Colonic mucosa (tissue), 4 donors: ENCODE results near the gene PDSS1. TPM values are rescaled to one million over a fixed set of nuclear protein-coding genes. Genes with fewer than 3 reads are reported as not detected.

ENCODE experiments used
- DNase-seq: peaks from one replicate; pipeline ENCODE4 v3.0.0-alpha.2; 2020
- H3K27ac ChIP-seq: fragments of 200-600 bp; one replicate; pipeline ENCODE4 v1.8.0; 2021
- H3K27me3 ChIP-seq: fragments of 200-600 bp; one replicate; pipeline ENCODE4 v1.8.0; 2021
- H3K36me3 ChIP-seq: fragments of 200-600 bp; one replicate; pipeline ENCODE4 v1.8.0; 2021
- H3K4me1 ChIP-seq: fragments of 200-600 bp; one replicate; pipeline ENCODE4 v1.8.0; 2021; ENCODE audit warnings: mild to moderate bottlenecking
- H3K4me3 ChIP-seq: fragments of 200-600 bp; one replicate; pipeline ENCODE4 v1.8.0; 2021
- H3K9ac ChIP-seq, 2 donors: one replicate each; pipeline ENCODE4 v1.7.0; 2013; ENCODE audit warnings: control low read depth in 2 of 2, low read depth in 2 of 2, low read length in 2 of 2
- H3K9me3 ChIP-seq: fragments of 200-600 bp; one replicate; pipeline ENCODE4 v1.8.0; 2021
- intact Hi-C: fragments of 100-400 bp; cut with DNase I; formaldehyde crosslinking; loops from one replicate; pipeline ENCODE4 v1.14.1; 2022
- total RNA-seq, 2 donors: library from RNA; stranded (reverse); fragmentation: NEBNext Ultra II Directional in 1 of 2; extraction: Animal tissue kit (Norgen Biotek cat#: 25700) in 1 of 2; gene quantifications; one replicate each; pipeline ENCODE4 v1.2.1, GENCODE V29; 2021
- TF ChIP-seq, protein P1 (sequence below): fragments of 200-600 bp; IDR thresholded peaks from one replicate; pipeline ENCODE4 v1.8.0; 2022; ENCODE audit warnings: antibody characterized with exemption, mild to moderate bottlenecking
- donor health status: healthy.
- donor health status: DM: no; HTN: no; CAD: no.
- donor health status: DM: no; HTN: no; CAD: no.

Gene PDSS1
- total RNA-seq, 2 donors from 2014 or later = 20.6 to 35.5 TPM

DNA sequence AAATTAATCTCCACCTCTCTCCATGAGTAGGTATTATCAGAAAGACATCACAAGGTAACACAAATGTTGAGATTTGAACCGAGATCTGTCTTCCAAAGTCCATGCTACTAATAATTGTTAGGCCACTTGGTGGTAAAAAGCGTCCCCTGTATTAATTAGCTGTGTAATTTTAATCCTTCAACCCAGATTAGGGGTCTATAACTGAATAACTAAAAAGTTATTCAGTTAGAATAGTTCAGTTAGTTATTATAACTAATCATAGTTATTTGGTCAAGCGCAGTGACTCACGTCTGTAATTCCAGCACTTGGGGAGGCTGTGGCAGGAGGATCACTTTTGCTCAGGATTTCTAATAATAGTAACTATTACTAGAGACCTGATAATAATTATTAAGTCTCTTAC, 5.6 kb downstream of the PDSS1 start:
- intact Hi-C loops = no loop called here
- TF ChIP-seq, protein P1, sequence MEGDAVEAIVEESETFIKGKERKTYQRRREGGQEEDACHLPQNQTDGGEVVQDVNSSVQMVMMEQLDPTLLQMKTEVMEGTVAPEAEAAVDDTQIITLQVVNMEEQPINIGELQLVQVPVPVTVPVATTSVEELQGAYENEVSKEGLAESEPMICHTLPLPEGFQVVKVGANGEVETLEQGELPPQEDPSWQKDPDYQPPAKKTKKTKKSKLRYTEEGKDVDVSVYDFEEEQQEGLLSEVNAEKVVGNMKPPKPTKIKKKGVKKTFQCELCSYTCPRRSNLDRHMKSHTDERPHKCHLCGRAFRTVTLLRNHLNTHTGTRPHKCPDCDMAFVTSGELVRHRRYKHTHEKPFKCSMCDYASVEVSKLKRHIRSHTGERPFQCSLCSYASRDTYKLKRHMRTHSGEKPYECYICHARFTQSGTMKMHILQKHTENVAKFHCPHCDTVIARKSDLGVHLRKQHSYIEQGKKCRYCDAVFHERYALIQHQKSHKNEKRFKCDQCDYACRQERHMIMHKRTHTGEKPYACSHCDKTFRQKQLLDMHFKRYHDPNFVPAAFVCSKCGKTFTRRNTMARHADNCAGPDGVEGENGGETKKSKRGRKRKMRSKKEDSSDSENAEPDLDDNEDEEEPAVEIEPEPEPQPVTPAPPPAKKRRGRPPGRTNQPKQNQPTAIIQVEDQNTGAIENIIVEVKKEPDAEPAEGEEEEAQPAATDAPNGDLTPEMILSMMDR = no peak
- DNase-seq = no peak

GRCh38 chr10:26703974-26704373, 6.5 kb downstream of the PDSS1 start:
- H3K9me3 ChIP-seq = no peaks in the 10 kb centered on the region
- H3K4me1 ChIP-seq = peaks cover 7% of the 10 kb centered on the region
- H3K36me3 ChIP-seq = no peaks in the 10 kb centered on the region
- intact Hi-C loops = no loop called here
- H3K27me3 ChIP-seq = no peaks in the 10 kb centered on the region
- no peak overlapping the region for H3K27ac ChIP-seq
- no peak overlapping the region for H3K4me3 ChIP-seq
- DNase-seq = no peak
- H3K9ac ChIP-seq = no peak overlapping the region
- TF ChIP-seq, protein P1 = no peak

More for the DNA sequence above, 5.6 kb downstream of the PDSS1 start:
- Histone ChIP-seq H3K27me3 (no peaks in the 10 kb centered on the region), H3K4me1 (peaks cover 14% of the 10 kb centered on the region), H3K27ac (no peak overlapping the region), H3K9me3 (no peaks in the 10 kb centered on the region), H3K36me3 (no peaks in the 10 kb centered on the region), H3K4me3 (no peak overlapping the region), H3K9ac (no peak overlapping the region)

DNA sequence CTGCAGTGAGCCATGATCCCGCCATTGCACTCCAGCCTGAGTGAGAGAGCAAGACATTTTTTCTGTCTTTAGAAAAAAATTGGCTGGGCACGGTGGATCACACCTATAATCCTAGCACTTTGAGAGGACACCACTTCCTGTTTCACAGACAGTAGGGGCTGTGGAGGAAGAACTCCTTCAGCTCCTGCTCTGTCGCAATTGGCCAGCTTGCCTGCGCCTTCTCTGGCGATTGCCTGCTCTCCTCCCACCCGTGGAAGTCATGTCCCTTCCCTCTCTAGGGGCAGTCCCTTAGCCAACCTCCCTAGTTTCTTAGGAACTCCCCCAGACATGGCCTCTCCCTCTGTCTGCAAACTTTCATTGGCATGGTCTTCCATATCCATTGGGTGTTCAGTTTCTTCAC, 8.7 kb downstream of the PDSS1 start:
- Histone ChIP-seq H3K27me3 (no peaks in the 10 kb centered on the region), H3K4me3 (no peak overlapping the region), H3K9me3 (no peaks in the 10 kb centered on the region), H3K9ac (no peak overlapping the region), H3K4me1 (peaks cover 5% of the 10 kb centered on the region), H3K27ac (no peak overlapping the region), H3K36me3 (no peaks in the 10 kb centered on the region)
- TF ChIP-seq, protein P1 = no peak
- intact Hi-C loops = no loop called here
- no peak for DNase-seq

DNA sequence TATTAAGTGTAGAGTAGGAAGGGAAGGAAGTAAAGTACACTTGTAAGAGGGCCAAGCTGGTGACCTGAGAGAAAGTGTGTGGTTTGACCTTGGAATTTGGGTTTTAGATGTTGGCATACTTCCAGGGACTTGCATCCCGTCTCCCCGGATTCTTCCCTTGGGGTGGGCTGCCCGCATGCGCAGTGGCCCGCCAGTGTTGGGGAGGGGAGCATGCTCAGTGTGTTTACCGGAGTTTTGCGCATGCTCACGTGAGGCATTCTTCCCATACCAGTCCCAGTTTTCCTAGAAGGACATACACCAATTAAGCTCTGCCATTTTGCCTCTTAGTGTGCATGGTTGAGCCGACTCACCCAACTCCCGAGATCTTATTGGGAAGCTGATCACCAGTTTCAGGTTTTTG, 9.4 kb downstream of the PDSS1 start:
- Histone ChIP-seq H3K27ac (no peak overlapping the region), H3K9ac (no peak overlapping the region), H3K9me3 (no peaks in the 10 kb centered on the region), H3K4me1 (no peaks in the 10 kb centered on the region), H3K27me3 (no peaks in the 10 kb centered on the region), H3K36me3 (no peaks in the 10 kb centered on the region), H3K4me3 (no peak overlapping the region)
- TF ChIP-seq, protein P1 = no peak
- DNase-seq = no peak
- intact Hi-C loops = no loop called here

- H3K36me3 ChIP-seq = no peaks in the 10 kb centered on the region
- intact Hi-C loops = no loop called here
- no peaks in the 10 kb centered on the region for H3K9me3 ChIP-seq
- H3K4me1 ChIP-seq = peaks cover 8% of the 10 kb centered on the region
- H3K27me3 ChIP-seq = no peaks in the 10 kb centered on the region
- no peak overlapping the region for H3K4me3 ChIP-seq
- TF ChIP-seq, protein P1 = no peak
- no peak for DNase-seq
- no peak overlapping the region for H3K9ac ChIP-seq
- no peak overlapping the region for H3K27ac ChIP-seq
Observed at GRCh38 chr10:26711324-26711723, 13.8 kb downstream of the PDSS1 start.
